K562 (cell line): ENCODE measurements around the gene CHCHD1. TPM values are rescaled to one million over a fixed set of nuclear protein-coding genes. Genes with fewer than 3 reads are reported as not detected.

Experiments used
- BCL6 ChIP-seq: fragments of 250-450 bp; sonication (Bioruptor Pico); IDR thresholded peaks from 2 replicates; pipeline ENCODE4 v1.4.0; 2020
- CGGBP1 ChIP-seq: fragments of 250-450 bp; sonication (Bioruptor Pico); IDR thresholded peaks from 2 replicates; pipeline ENCODE4 v1.9.0; 2021; ENCODE audit warnings: mild to moderate bottlenecking
- CREB3 ChIP-seq: fragments of 450-650 bp; conservative IDR thresholded peaks from 2 replicates; pipeline ENCODE4 v1.6.1; 2016; ENCODE audit warnings: missing genetic modification characterization, low read depth, mild to moderate bottlenecking, missing compliant biosample characterization, moderate library complexity
- E4F1 ChIP-seq: fragments of 250-450 bp; sonication (Bioruptor Pico); IDR thresholded peaks from 2 replicates; pipeline ENCODE4 v1.5.0; 2021; ENCODE audit warnings: mild to moderate bottlenecking, borderline replicate concordance
- ETS2 ChIP-seq: IDR thresholded peaks from 2 replicates; pipeline ENCODE4 v1.6.1; 2016; ENCODE audit warnings: borderline replicate concordance, missing genetic modification characterization, mild to moderate bottlenecking, moderate library complexity, missing compliant biosample characterization; ENCODE audit not compliant: poor library complexity, severe bottlenecking
- HCFC1 ChIP-seq: IDR thresholded peaks from 2 replicates; pipeline ENCODE4 v1.6.1; 2012; ENCODE audit warnings: low read depth, low read length, improper control_type of control experiment
- PRPF4 ChIP-seq: fragments of 200-400 bp; formaldehyde crosslinking; IDR thresholded peaks from one replicate; pipeline ENCODE4 v1.6.1; 2017; ENCODE audit warnings: low read length, low read depth, mild to moderate bottlenecking; ENCODE audit not compliant: insufficient read depth, poor library complexity, severe bottlenecking
- SREBF2 ChIP-seq: sonication (generic); formaldehyde crosslinking; IDR thresholded peaks from 2 replicates; pipeline ENCODE4 v1.4.0; 2020; ENCODE audit warnings: mild to moderate bottlenecking, missing genetic modification reagents
- TCF15 ChIP-seq: fragments of 250-450 bp; sonication (Bioruptor Pico); IDR thresholded peaks from 2 replicates; pipeline ENCODE4 v1.8.0; 2022; ENCODE audit warnings: moderate library complexity, mild to moderate bottlenecking, inconsistent platforms
- TFAP4 ChIP-seq: sonication (generic); formaldehyde crosslinking; IDR thresholded peaks from 2 replicates; pipeline ENCODE4 v1.8.0; 2022; ENCODE audit warnings: missing genetic modification reagents, mild to moderate bottlenecking, moderate library complexity, borderline replicate concordance
- THRB ChIP-seq: fragments of 450-650 bp; formaldehyde crosslinking; conservative IDR thresholded peaks from 2 replicates; pipeline ENCODE4 v1.4.0; 2022; ENCODE audit warnings: mild to moderate bottlenecking, missing genetic modification characterization
- XRCC4 ChIP-seq: IDR thresholded peaks from one replicate; pipeline ENCODE4 v1.6.1; 2011; ENCODE audit not compliant: insufficient read depth, insufficient read length; ENCODE audit errors: extremely low read depth
- ZBTB49 ChIP-seq: sonication (generic); formaldehyde crosslinking; IDR thresholded peaks from 2 replicates; pipeline ENCODE4 v1.8.0; 2022; ENCODE audit warnings: missing genetic modification reagents, mild to moderate bottlenecking, borderline replicate concordance
- ZNF197 ChIP-seq: fragments of 200-800 bp; sonication (Bioruptor generic); IDR thresholded peaks from 2 replicates; pipeline ENCODE4 v1.6.1; 2016; ENCODE audit warnings: low read depth, missing genetic modification characterization, missing compliant biosample characterization
- ZNF311 ChIP-seq: fragments of 250-450 bp; sonication (Bioruptor Pico); IDR thresholded peaks from 2 replicates; pipeline ENCODE4 v1.4.0; 2020; ENCODE audit warnings: mild to moderate bottlenecking, moderate library complexity
- ZNF445 ChIP-seq: fragments of 250-450 bp; sonication (Bioruptor Pico); IDR thresholded peaks from 2 replicates; pipeline ENCODE4 v1.4.0; 2020; ENCODE audit warnings: low read depth, mild to moderate bottlenecking, moderate library complexity
- polyA plus RNA-seq, 8 experiments: library from polyadenylated mRNA; depleted of rRNA in 4 of 8; stranded (reverse) in 5 of 8; unstranded in 3 of 8; fragments of >200 nt; fragmentation: Nextera tagmentation in 2 of 8; fragmentation: Illumina TruSeq in 1 of 8; extraction: Ambion mirVana in 2 of 8; extraction: Trizol in 1 of 8; gene quantifications; 2 replicates each; pipeline versions ENCODE4 v1.2.1 to v1.2.3, GENCODE V29; 2011 to 2014; ENCODE audit warnings: inconsistent platforms in 1 of 8, missing spikeins in 1 of 8
- total RNA-seq, 7 experiments: library from RNA; depleted of rRNA in 6 of 7; stranded (reverse); fragments of >200 nt in 6 of 7; fragmentation: Illumina TruSeq in 2 of 7; extraction: Trizol in 2 of 7; gene quantifications; 2 replicates each; pipeline versions ENCODE4 v1.2.1 to v1.2.3, GENCODE V29; 2011 to 2021; ENCODE audit warnings: low replicate concordance in 1 of 7

The CHCHD1 gene
- total and polyA plus RNA-seq, 9 of the 15 experiments (the other 6 are each of a cell fraction or from before 2014, with no cell fraction given), result 52.9 to 126 (median 83.4) TPM

GRCh38 chr10:73743327-73743904 is 38.4 kb upstream of the CHCHD1 start (continued):
- TF ChIP-seq CGGBP1, result peak; percentile 72; the same call in 1 of the 2 replicates
- no peak for TF ChIP-seq XRCC4
- TF ChIP-seq SREBF2 (CRISPR knock-in tag), result 0 out of 2 replicates have a peak, but pooled peaks have one; percentile 33
- TF ChIP-seq PRPF4, result no peak
- peak; percentile 83 for TF ChIP-seq ETS2 (tag)
- TF ChIP-seq TFAP4 (CRISPR knock-in tag), result no peak
- peak; percentile 98 for TF ChIP-seq THRB (CRISPR knock-in tag)
- TF ChIP-seq ZBTB49 (CRISPR knock-in tag), result no peak
- no peak for TF ChIP-seq HCFC1
- TF ChIP-seq E4F1 (CRISPR knock-in tag), result peak; percentile 89
- TF ChIP-seq TCF15 (CRISPR knock-in tag), result peak; percentile 96
- TF ChIP-seq BCL6 (CRISPR knock-in tag), result peak; percentile 97
- peak; percentile 99 for TF ChIP-seq ZNF311
- peak; percentile 98 for TF ChIP-seq ZNF197 (CRISPR knock-in tag)
- TF ChIP-seq CREB3 (tag), result peak; percentile 99
- TF ChIP-seq ZNF445 (CRISPR knock-in tag), result peak; percentile 93
